Kidney epithelial cell (primary cell): ENCODE data around the gene CBLB. TPM values are rescaled to one million over a fixed set of nuclear protein-coding genes. Genes with fewer than 3 reads are reported as not detected.

Experiments
- DNase-seq: peaks from one replicate; pipeline ENCODE4 v3.0.0-alpha.2; 2010; ENCODE audit warnings: low read depth
- H3K27me3 ChIP-seq: 2 replicates; pipeline ENCODE4 v1.6.0; 2011; ENCODE audit warnings: low read length; ENCODE audit not compliant: control insufficient read depth, insufficient read depth
- H3K36me3 ChIP-seq: 2 replicates; pipeline ENCODE4 v1.5.1; 2011; ENCODE audit warnings: low read length; ENCODE audit not compliant: control insufficient read depth, insufficient read depth
- H3K4me3 ChIP-seq: 2 replicates; pipeline ENCODE4 v1.5.1; 2011; ENCODE audit warnings: low read depth, mild to moderate bottlenecking, control low read depth, low read length
- CTCF ChIP-seq: IDR thresholded peaks from 2 replicates; pipeline ENCODE4 v1.5.1; 2011; ENCODE audit warnings: mild to moderate bottlenecking, moderate library complexity, low read length, control low read depth, inconsistent platforms; ENCODE audit not compliant: insufficient read depth, poor library complexity, severe bottlenecking
- total RNA-seq: library from RNA; depleted of rRNA; stranded (reverse); fragments of >200 nt; gene quantifications from 2 replicates; pipeline ENCODE4 v1.2.3, GENCODE V29; 2015

The CBLB gene
- total RNA-seq, 1 donor from 2014 or later = 27.2 TPM

GRCh38 chr3:105869531-105869833 lies 670 bp upstream of the CBLB start:
- no peak for TF ChIP-seq CTCF
- H3K27me3 ChIP-seq = no peaks in the 10 kb centered on the region
- H3K36me3 ChIP-seq = no peaks in the 10 kb centered on the region
- DNase-seq = no peak
- H3K4me3 ChIP-seq = peak overlapping the region; percentile 99

- Histone ChIP-seq H3K4me3 (peak overlapping the region; percentile 99), H3K36me3 (no peaks in the 10 kb centered on the region), H3K27me3 (no peaks in the 10 kb centered on the region)
- no peak for TF ChIP-seq CTCF
- no peak for DNase-seq
Observed at GRCh38 chr3:105868431-105868741, 426 bp downstream of the CBLB start.

GRCh38 chr3:105867712-105868430 lies 941 bp downstream of the CBLB start:
- no peak for TF ChIP-seq CTCF
- Histone ChIP-seq H3K36me3 (no peaks in the 10 kb centered on the region), H3K27me3 (no peaks in the 10 kb centered on the region), H3K4me3 (peak overlapping the region; percentile 99)
- DNase-seq = no peak

GRCh38 chr3:105866656-105867653 lies 1.9 kb downstream of the CBLB start:
- H3K36me3 ChIP-seq = no peaks in the 10 kb centered on the region
- DNase-seq = no peak
- no peaks in the 10 kb centered on the region for H3K27me3 ChIP-seq
- H3K4me3 ChIP-seq = peak overlapping the region; percentile 99
- no peak for TF ChIP-seq CTCF

DNA sequence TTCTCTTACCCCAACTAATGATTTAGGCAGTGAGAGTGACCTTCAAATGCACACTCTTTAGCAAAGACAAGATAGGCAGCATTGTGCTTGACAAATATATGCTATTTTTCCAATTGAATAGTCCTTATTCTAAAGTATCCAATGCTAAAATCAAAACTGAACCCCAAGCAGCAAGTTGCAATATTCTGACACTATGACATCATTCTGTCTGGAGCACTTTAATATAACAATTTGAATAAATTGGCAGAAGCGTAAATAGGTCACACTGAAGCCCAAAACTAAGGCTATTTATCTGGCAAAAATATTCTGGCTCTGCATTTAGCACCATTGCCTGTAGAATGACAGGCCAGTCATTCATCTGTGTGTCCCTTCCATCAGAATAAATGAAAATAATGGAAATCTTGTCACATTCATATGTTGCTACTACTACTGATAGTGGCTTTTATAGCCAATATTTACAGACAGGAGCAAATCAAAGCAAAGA lies 2.9 kb downstream of the CBLB start:
- no peak for TF ChIP-seq CTCF
- Histone ChIP-seq H3K27me3 (no peaks in the 10 kb centered on the region), H3K36me3 (no peaks in the 10 kb centered on the region), H3K4me3 (peak overlapping the region; percentile 99)
- no peak for DNase-seq
